Measurements from ENCODE around the gene SMARCA2. TPM values are rescaled to one million over a fixed set of nuclear protein-coding genes. Genes with fewer than 3 reads are reported as not detected.

The SMARCA2 gene
- total RNA-seq, 1 donor from 2014 or later = 160 TPM

DNA sequence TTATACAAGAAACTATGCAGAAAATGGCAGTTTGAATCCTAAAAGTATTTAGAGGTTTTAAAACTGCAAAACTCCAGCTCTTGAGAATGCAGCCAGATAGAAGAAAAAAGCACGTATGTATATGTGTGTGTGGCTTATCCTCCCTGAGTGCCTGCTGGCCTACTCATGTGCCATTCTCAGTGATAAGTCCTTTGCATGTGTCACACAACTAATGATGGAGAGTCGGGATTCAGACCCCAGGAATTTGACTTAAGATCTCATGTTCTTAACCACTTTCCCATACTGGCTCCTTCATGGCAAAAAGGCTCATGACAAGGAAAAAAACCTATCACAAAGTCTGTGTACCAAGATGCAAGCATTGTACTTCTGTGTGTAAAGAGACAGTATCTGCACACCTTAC lies 26.6 kb downstream of the SMARCA2 start:
- H3K4me3 ChIP-seq = no peak overlapping the region

DNA sequence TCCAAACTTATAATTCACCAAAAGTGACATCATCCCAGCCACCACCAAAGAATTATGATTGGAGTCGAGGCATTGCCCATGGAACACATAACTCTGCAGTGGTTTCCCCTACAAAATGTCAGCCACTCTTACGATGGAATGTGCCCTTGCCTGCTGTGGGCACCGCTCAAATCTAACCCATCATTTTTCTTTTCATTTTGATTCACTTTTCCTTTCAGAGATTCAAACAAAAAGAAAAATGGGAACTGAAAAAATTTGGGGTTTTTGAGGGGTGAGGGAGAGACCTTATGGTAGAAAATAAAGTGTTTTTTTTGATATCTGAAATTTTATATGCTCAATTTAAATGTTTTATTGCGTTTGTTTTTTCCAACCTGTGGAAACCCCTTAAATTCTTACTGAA lies 28.1 kb downstream of the SMARCA2 start:
- no peaks in the 10 kb centered on the region for H3K27me3 ChIP-seq
- H3K4me3 ChIP-seq = no peak overlapping the region
- H3K27ac ChIP-seq = no peak overlapping the region
- intact Hi-C loops (cut with DNase I) = no loop called here
- TF ChIP-seq, protein P1, sequence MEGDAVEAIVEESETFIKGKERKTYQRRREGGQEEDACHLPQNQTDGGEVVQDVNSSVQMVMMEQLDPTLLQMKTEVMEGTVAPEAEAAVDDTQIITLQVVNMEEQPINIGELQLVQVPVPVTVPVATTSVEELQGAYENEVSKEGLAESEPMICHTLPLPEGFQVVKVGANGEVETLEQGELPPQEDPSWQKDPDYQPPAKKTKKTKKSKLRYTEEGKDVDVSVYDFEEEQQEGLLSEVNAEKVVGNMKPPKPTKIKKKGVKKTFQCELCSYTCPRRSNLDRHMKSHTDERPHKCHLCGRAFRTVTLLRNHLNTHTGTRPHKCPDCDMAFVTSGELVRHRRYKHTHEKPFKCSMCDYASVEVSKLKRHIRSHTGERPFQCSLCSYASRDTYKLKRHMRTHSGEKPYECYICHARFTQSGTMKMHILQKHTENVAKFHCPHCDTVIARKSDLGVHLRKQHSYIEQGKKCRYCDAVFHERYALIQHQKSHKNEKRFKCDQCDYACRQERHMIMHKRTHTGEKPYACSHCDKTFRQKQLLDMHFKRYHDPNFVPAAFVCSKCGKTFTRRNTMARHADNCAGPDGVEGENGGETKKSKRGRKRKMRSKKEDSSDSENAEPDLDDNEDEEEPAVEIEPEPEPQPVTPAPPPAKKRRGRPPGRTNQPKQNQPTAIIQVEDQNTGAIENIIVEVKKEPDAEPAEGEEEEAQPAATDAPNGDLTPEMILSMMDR (IDR thresholded peaks at IDR 0.05) = no peak
- H3K4me1 ChIP-seq = no peaks in the 10 kb centered on the region
- no peak for DNase-seq (ENCODE audit: low spot score in 2 of 2)
- H3K9me3 ChIP-seq = no peaks in the 10 kb centered on the region
- peaks cover 38 to 41% of the 10 kb centered on the region in 2 donors for H3K36me3 ChIP-seq

More for the DNA sequence above, 26.6 kb downstream of the SMARCA2 start:
- no peaks in the 10 kb centered on the region for H3K27me3 ChIP-seq
- no peaks in the 10 kb centered on the region for H3K9me3 ChIP-seq
- H3K27ac ChIP-seq = no peak overlapping the region
- H3K36me3 ChIP-seq = peaks cover 30 to 35% of the 10 kb centered on the region in 2 donors
- TF ChIP-seq, protein P1 (IDR thresholded peaks at IDR 0.05) = no peak
- no peak for DNase-seq (ENCODE audit: low spot score in 2 of 2)
- no peaks in the 10 kb centered on the region for H3K4me1 ChIP-seq
- intact Hi-C loops (cut with DNase I) = no loop called here

DNA sequence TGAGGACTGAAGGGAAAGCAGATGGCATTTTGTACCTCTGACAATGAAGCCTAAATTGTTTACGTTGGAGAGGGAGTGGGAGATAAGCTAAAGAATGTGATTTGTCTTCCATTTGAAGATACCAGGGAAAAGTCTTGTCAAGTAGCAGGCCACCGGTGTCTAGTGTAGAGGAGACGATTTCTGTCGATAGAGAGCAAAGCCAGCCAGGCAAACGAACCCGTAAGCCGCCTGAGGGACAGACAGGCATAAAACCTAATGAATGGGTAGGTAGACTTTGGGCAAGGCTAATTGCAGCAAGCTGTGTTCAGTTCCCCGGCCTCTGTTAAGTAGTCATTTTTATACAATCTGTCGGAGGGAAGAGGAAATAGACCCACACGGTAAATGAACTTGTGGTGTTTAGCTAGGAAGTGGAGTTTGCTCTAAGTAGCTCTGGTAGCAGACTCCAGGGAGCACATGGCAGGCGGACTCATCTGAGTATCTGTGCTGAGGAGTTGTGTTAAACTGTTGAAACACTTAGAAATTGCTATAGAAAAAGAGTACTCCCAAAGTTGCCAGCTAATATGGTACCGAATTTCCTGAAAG lies 28.8 kb downstream of the SMARCA2 start:
- Histone ChIP-seq H3K27me3 (no peaks in the 10 kb centered on the region), H3K4me1 (no peaks in the 10 kb centered on the region), H3K4me3 (no peak overlapping the region), H3K27ac (no peak overlapping the region), H3K9me3 (no peaks in the 10 kb centered on the region), H3K36me3 (peaks cover 38 to 41% of the 10 kb centered on the region in 2 donors)
- TF ChIP-seq, protein P1 (IDR thresholded peaks at IDR 0.05) = no peak
- intact Hi-C loops (cut with DNase I) = no loop called here
- DNase-seq (ENCODE audit: low spot score in 2 of 2) = no peak

DNA sequence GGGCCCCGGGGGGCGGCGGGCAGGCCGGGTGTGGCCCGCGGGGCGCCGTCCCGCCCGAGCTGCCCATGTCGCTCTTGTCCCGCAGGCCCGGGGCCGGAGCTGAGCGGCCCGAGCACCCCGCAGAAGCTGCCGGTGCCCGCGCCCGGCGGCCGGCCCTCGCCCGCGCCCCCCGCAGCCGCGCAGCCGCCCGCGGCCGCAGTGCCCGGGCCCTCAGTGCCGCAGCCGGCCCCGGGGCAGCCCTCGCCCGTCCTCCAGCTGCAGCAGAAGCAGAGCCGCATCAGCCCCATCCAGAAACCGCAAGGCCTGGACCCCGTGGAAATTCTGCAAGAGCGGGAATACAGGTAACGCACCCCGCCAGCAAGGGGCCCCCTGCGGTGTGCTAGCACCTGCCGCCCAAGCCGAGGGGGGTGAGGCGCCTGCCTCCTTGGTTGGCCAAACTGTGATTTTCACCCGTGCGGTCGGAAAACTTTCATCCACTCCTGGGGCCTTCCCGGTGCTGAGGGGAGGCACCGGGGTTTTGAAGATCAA lies 32.1 kb downstream of the SMARCA2 start:
- TF ChIP-seq, protein P1 (IDR thresholded peaks at IDR 0.05) = no peak
- intact Hi-C loops (cut with DNase I) = no loop called here
- H3K4me1 ChIP-seq = peaks cover 0 to 2% of the 10 kb centered on the region in 2 donors
- no peaks in the 10 kb centered on the region for H3K9me3 ChIP-seq
- H3K36me3 ChIP-seq = peaks cover 12% of the 10 kb centered on the region in 2 donors
- no peak overlapping the region for H3K27ac ChIP-seq
- no peak overlapping the region for H3K4me3 ChIP-seq
- H3K27me3 ChIP-seq = no peaks in the 10 kb centered on the region
- no peak for DNase-seq (ENCODE audit: low spot score in 2 of 2)

DNA sequence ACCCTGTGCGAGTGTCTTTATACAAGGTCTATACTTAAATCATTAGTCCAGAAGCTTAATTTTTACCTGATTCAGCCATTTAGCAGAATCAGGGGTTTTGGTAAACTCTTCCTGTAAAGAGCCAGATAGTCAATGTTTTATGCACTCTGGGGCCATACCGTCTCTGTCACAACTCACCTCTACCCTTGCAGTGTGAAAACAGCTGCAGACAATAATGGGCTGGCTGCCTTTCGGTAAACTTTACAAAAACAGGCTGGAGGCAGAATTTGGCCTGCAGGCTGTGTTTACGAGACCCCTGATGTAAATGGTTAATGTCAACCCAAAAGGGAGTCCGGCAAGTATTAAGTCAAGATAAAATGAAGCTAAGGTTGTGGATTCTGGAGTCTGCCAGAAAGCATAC lies 32.8 kb downstream of the SMARCA2 start:
- Histone ChIP-seq H3K27me3 (no peaks in the 10 kb centered on the region), H3K36me3 (peaks cover 11 to 12% of the 10 kb centered on the region in 2 donors), H3K4me3 (no peak overlapping the region), H3K9me3 (no peaks in the 10 kb centered on the region), H3K4me1 (peaks cover 0 to 5% of the 10 kb centered on the region in 2 donors), H3K27ac (no peak overlapping the region)
- intact Hi-C loops (cut with DNase I) = no loop called here
- TF ChIP-seq, protein P1 (IDR thresholded peaks at IDR 0.05) = no peak
- DNase-seq (ENCODE audit: low spot score in 2 of 2) = no peak

Data from ascending aorta (tissue), 2 donors.